ENCODE data around the gene FAM180A. TPM values are rescaled to one million over a fixed set of nuclear protein-coding genes. Genes with fewer than 3 reads are reported as not detected.

FAM180A gene
- total RNA-seq, 4 donors from 2014 or later: 2.3 to 5.8 (median 4.9) TPM

- H3K27ac ChIP-seq: no peak overlapping the region
- no peaks in the 10 kb centered on the region for H3K4me1 ChIP-seq
- H3K36me3 ChIP-seq: no peaks in the 10 kb centered on the region
- no peaks in the 10 kb centered on the region for H3K27me3 ChIP-seq
- 62% methylated on average over 5 of the region's 5 CpGs for WGBS
- H3K4me3 ChIP-seq: no peak overlapping the region
- H3K9me3 ChIP-seq: no peaks in the 10 kb centered on the region
- TF ChIP-seq CTCF (IDR thresholded peaks at IDR 0.05) (no peak), POLR2AphosphoS5 (IDR thresholded peaks at IDR 0.05) (no peak), POLR2A (IDR thresholded peaks at IDR 0.05) (no peak), EP300 (IDR thresholded peaks at IDR 0.05) (no peak)
- no peak for DNase-seq (ENCODE audit: low spot score in 2 of 2)
Measured at GRCh38 chr7:135726276-135726788, 22.3 kb downstream of the FAM180A start.

GRCh38 chr7:135723411-135723810 is 25.2 kb downstream of the FAM180A start:
- Histone ChIP-seq H3K9me3 (no peaks in the 10 kb centered on the region), H3K36me3 (no peaks in the 10 kb centered on the region), H3K4me3 (no peak overlapping the region), H3K4me1 (no peaks in the 10 kb centered on the region), H3K27ac (no peak overlapping the region), H3K27me3 (no peaks in the 10 kb centered on the region)
- no peak for DNase-seq (ENCODE audit: low spot score in 2 of 2)
- WGBS: 57% methylated on average over 7 of the region's 7 CpGs
- no peak for TF ChIP-seq POLR2AphosphoS5 (IDR thresholded peaks at IDR 0.05)
- no peak for TF ChIP-seq CTCF (IDR thresholded peaks at IDR 0.05)
- no peak for TF ChIP-seq POLR2A (IDR thresholded peaks at IDR 0.05)
- TF ChIP-seq EP300 (IDR thresholded peaks at IDR 0.05): no peak

GRCh38 chr7:135721198-135721820 is 27.3 kb downstream of the FAM180A start:
- DNase-seq (ENCODE audit: low spot score in 2 of 2): no peak
- Histone ChIP-seq H3K9me3 (no peaks in the 10 kb centered on the region), H3K36me3 (no peaks in the 10 kb centered on the region), H3K4me3 (no peak overlapping the region), H3K27me3 (no peaks in the 10 kb centered on the region), H3K4me1 (peaks cover 7% of the 10 kb centered on the region), H3K27ac (no peak overlapping the region)
- no peak for TF ChIP-seq EP300 (IDR thresholded peaks at IDR 0.05)
- no peak for TF ChIP-seq POLR2AphosphoS5 (IDR thresholded peaks at IDR 0.05)
- no peak for TF ChIP-seq POLR2A (IDR thresholded peaks at IDR 0.05)
- TF ChIP-seq CTCF (IDR thresholded peaks at IDR 0.05): no peak
- 97% methylated on average over 21 of the region's 21 CpGs for WGBS

- DNase-seq (ENCODE audit: low spot score in 2 of 2): no peak
- no peaks in the 10 kb centered on the region for H3K9me3 ChIP-seq
- no peak overlapping the region for H3K27ac ChIP-seq
- H3K36me3 ChIP-seq: no peaks in the 10 kb centered on the region
- WGBS: 64% methylated on average over 2 of the region's 2 CpGs
- H3K4me1 ChIP-seq: peaks cover 7% of the 10 kb centered on the region
- H3K27me3 ChIP-seq: no peaks in the 10 kb centered on the region
- no peak overlapping the region for H3K4me3 ChIP-seq
- no peak for TF ChIP-seq EP300 (IDR thresholded peaks at IDR 0.05)
- no peak for TF ChIP-seq POLR2AphosphoS5 (IDR thresholded peaks at IDR 0.05)
- TF ChIP-seq POLR2A (IDR thresholded peaks at IDR 0.05): no peak
- no peak for TF ChIP-seq CTCF (IDR thresholded peaks at IDR 0.05)
Measured at GRCh38 chr7:135719688-135720087, 28.9 kb downstream of the FAM180A start.

GRCh38 chr7:135718794-135719437 is 29.7 kb downstream of the FAM180A start:
- H3K27ac ChIP-seq: no peak overlapping the region
- H3K27me3 ChIP-seq: no peaks in the 10 kb centered on the region
- no peaks in the 10 kb centered on the region for H3K36me3 ChIP-seq
- H3K9me3 ChIP-seq: no peaks in the 10 kb centered on the region
- no peak for DNase-seq (ENCODE audit: low spot score in 2 of 2)
- WGBS: 78% methylated on average over 7 of the region's 7 CpGs
- TF ChIP-seq POLR2A (IDR thresholded peaks at IDR 0.05): no peak
- TF ChIP-seq CTCF (IDR thresholded peaks at IDR 0.05): no peak
- TF ChIP-seq POLR2AphosphoS5 (IDR thresholded peaks at IDR 0.05): no peak
- TF ChIP-seq EP300 (IDR thresholded peaks at IDR 0.05): no peak
- H3K4me3 ChIP-seq: no peak overlapping the region
- peaks cover 7% of the 10 kb centered on the region for H3K4me1 ChIP-seq
